HG02852 (cell line): ENCODE data around the gene RNF181.
A peak's percentile ranks its signal among the peaks of the same experiment; 100 is the strongest.
"Not testable (repeated sequence)": the region's sequence is repeated elsewhere in the genome, so short reads cannot be mapped to it uniquely, and the experiment has no call there.

Source experiments
- ATAC-seq: cut with Tn5 transposase; IDR thresholded peaks from one replicate; pipeline ENCODE4 v1.9.1; 2021; ENCODE audit warnings: mild to moderate bottlenecking, moderate library complexity; ENCODE audit not compliant: unreplicated experiment

Gene RNF181

GRCh38 chr2:85611705-85612587 lies 16.4 kb downstream of the RNF181 start, which contains the start of gene C2orf68:
TSS of gene C2orf68 (minus strand) at chr2:85612066. CDS start at chr2:85611984, 82 bp downstream.
- ATAC-seq = peak; percentile 77

- ATAC-seq = no peak
Observed at GRCh38 chr2:85613717-85614515, 18.4 kb downstream of the RNF181 start.

- not testable (repeated sequence) for ATAC-seq
Observed at GRCh38 chr2:85614757-85615156, 19.2 kb downstream of the RNF181 start.

GRCh38 chr2:85615413-85615728 lies 19.8 kb downstream of the RNF181 start:
- no peak for ATAC-seq

- ATAC-seq = not testable (repeated sequence)
Observed at GRCh38 chr2:85617723-85618122, 22.2 kb downstream of the RNF181 start.

- no peak for ATAC-seq
Observed at GRCh38 chr2:85619617-85620016, 24.1 kb downstream of the RNF181 start.

- no peak for ATAC-seq
Observed at GRCh38 chr2:85621338-85621737, 25.8 kb downstream of the RNF181 start.

- no peak for ATAC-seq
Observed at GRCh38 chr2:85623991-85624390, 28.4 kb downstream of the RNF181 start.

GRCh38 chr2:85628658-85629057 lies 33.1 kb downstream of the RNF181 start:
- no peak for ATAC-seq

GRCh38 chr2:85631316-85631715 lies 35.8 kb downstream of the RNF181 start:
- ATAC-seq = no peak

- ATAC-seq = no peak
Observed at GRCh38 chr2:85635011-85635410, 39.5 kb downstream of the RNF181 start.

- no peak for ATAC-seq
Observed at GRCh38 chr2:85635636-85636035, 40.1 kb downstream of the RNF181 start.

GRCh38 chr2:85642725-85643124 lies 47.2 kb downstream of the RNF181 start:
- peak; percentile 90 for ATAC-seq

- ATAC-seq = no peak
Observed at GRCh38 chr2:85644909-85645308, 49.4 kb downstream of the RNF181 start.

- ATAC-seq = no peak
Observed at GRCh38 chr2:85646166-85646565, 50.6 kb downstream of the RNF181 start.
